ENCODE results near the gene GALK1. TPM values are rescaled to one million over a fixed set of nuclear protein-coding genes. Genes with fewer than 3 reads are reported as not detected.

The GALK1 gene
- total and polyA plus RNA-seq, 2 of the 13 experiments (the other 11 are each of a cell fraction or from before 2014, with no cell fraction given) = 59.9 to 93.6 TPM

DNA sequence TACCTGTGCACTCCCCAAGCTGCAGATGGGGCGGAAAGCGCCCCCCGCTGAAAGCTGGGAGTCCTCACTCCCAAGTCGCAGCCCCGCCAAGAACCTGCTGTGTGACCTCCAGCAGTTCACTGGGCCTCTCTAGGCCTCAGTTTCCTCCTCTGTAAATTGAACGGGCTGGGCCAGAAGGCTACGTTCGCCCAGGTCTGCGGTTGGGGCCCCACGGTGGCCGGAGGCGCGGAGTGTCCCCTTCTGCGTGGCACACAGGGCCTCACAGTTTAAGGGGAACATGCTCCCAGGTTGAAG is 628 bp downstream of the GALK1 start (continued):
- TF ChIP-seq, protein P1, sequence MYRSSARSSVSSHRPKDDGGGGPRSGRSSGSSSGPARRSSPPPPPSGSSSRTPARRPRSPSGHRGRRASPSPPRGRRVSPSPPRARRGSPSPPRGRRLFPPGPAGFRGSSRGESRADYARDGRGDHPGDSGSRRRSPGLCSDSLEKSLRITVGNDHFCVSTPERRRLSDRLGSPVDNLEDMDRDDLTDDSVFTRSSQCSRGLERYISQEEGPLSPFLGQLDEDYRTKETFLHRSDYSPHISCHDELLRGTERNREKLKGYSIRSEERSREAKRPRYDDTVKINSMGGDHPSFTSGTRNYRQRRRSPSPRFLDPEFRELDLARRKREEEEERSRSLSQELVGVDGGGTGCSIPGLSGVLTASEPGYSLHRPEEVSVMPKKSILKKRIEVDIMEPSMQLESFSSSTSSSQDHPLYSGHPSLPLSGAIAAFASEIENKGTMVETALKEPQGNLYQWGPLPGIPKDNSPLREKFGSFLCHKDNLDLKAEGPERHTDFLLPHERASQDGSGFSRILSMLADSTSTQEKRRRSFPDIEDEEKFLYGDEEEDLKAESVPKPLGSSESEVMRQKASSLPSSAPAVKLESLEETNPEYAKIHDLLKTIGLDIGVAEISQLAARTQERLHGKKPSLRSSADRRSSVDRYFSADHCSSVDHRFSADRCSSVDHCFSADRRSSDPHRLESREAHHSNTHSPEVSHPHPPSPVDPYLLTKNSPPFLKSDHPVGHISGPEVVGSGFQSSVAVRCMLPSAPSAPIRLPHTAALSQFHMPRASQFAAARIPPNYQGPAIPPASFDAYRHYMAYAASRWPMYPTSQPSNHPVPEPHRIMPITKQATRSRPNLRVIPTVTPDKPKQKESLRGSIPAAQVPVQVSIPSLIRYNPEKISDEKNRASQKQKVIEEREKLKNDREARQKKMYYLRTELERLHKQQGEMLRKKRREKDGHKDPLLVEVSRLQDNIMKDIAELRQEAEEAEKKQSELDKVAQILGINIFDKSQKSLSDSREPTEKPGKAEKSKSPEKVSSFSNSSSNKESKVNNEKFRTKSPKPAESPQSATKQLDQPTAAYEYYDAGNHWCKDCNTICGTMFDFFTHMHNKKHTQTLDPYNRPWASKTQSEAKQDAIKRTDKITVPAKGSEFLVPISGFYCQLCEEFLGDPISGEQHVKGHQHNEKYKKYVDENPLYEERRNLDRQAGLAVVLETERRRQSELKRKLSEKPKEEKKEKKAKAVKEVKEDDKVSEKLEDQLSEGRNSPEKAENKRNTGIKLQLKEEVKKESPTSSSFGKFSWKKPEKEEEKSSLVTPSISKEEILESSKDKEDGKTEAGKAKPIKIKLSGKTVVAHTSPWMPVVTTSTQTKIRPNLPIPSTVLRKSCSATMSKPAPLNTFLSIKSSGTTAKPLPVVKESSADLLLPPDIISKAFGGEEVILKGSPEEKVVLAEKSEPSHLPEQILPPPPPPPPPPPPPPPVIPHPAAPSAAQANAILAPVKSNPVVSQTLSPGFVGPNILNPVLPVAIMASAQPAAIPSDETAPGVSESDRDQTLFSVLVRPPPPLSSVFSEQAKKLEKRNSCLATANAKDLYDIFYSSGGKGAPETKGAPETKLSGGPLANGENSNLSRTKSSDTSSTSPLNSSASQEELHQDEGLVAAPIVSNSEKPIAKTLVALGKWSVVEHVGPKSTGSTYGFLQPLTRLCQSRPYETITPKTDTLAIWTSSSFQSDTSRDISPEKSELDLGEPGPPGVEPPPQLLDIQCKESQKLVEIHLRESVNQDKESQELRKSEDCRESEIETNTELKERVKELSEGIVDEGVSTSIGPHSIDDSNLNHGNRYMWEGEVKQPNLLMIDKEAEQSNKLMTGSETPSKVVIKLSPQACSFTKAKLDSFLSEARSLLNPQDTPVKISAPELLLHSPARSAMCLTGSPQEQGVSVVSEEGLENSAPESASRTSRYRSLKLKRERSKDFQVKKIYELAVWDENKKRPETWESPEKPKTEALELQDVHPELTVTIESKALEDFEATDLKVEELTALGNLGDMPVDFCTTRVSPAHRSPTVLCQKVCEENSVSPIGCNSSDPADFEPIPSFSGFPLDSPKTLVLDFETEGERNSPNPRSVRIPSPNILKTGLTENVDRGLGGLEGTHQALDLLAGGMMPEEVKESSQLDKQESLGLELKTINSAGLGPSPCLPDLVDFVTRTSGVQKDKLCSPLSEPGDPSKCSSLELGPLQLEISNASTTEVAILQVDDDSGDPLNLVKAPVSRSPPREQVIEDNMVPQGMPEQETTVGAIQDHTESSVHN (CRISPR knock-in tag; IDR thresholded peaks at IDR 0.05) = no peak
- no peak for TF ChIP-seq ZFP1 (CRISPR knock-in tag; IDR thresholded peaks at IDR 0.05)
- TF ChIP-seq ZFP90 (CRISPR knock-in tag; IDR thresholded peaks at IDR 0.05; ENCODE audit: borderline replicate concordance) = peak; percentile 81
- TF ChIP-seq JUN (CRISPR knock-in tag; IDR thresholded peaks at IDR 0.05) = 0 out of 2 replicates have a peak, but pooled peaks have one; percentile 52
- no peak for TF ChIP-seq FLYWCH1 (CRISPR knock-in tag; IDR thresholded peaks at IDR 0.05)
- no peak for TF ChIP-seq ZNF430 (CRISPR knock-in tag; IDR thresholded peaks at IDR 0.05)
- TF ChIP-seq, protein P2, sequence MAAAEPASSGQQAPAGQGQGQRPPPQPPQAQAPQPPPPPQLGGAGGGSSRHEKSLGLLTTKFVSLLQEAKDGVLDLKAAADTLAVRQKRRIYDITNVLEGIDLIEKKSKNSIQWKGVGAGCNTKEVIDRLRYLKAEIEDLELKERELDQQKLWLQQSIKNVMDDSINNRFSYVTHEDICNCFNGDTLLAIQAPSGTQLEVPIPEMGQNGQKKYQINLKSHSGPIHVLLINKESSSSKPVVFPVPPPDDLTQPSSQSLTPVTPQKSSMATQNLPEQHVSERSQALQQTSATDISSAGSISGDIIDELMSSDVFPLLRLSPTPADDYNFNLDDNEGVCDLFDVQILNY (CRISPR knock-in tag; conservative IDR thresholded peaks at IDR 0.05) = no peak
- 0 out of 2 replicates have a peak, but pooled peaks have one; percentile 11 for TF ChIP-seq ZNF776 (CRISPR knock-in tag; IDR thresholded peaks at IDR 0.05)
- no peak for TF ChIP-seq ZNF337 (CRISPR knock-in tag; IDR thresholded peaks at IDR 0.05; ENCODE audit: borderline replicate concordance, low read depth)
- TF ChIP-seq ZNF749 (CRISPR knock-in tag; IDR thresholded peaks at IDR 0.05; ENCODE audit: borderline replicate concordance) = no peak; the same call in 1 of the 2 replicates
- TF ChIP-seq NR3C1 (CRISPR knock-in tag; IDR thresholded peaks at IDR 0.05) = no peak
- TF ChIP-seq, protein P3, sequence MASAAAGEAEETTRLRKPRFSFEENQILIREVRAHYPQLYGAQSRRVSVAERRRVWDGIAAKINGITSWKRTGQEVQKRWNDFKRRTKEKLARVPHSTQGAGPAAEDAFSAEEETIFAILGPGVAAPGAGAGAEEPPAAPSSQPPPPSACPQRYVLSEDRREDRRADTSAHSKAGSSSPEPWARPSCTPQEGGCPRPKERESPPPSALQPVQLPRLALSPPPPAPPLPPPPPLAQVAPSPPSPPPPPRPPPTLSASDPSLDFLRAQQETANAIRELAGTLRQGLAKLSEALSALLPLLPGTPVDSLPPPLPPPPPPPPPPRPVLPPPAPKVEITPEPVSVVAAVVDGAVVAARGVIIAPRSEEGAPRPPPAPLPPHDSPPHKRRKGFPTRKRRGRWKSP (CRISPR knock-in tag; IDR thresholded peaks at IDR 0.05) = no peak
- no peak for TF ChIP-seq SPEN (CRISPR knock-in tag; IDR thresholded peaks at IDR 0.05; ENCODE audit: low read depth)
- TF ChIP-seq SALL2 (CRISPR knock-in tag; IDR thresholded peaks at IDR 0.05) = no peak; the same call in 1 of the 2 replicates
- no peak for TF ChIP-seq NFYC (CRISPR knock-in tag; IDR thresholded peaks at IDR 0.05)
- no peak for TF ChIP-seq ZNF780A (CRISPR knock-in tag; IDR thresholded peaks at IDR 0.05)
- no peak for TF ChIP-seq TEAD3 (CRISPR knock-in tag; optimal IDR thresholded peaks at IDR 0.05; ENCODE audit: borderline replicate concordance)
- TF ChIP-seq SIN3B (IDR thresholded peaks at IDR 0.05; ENCODE audit: low read length) = no peak

Data from HepG2 (cell line).